GM13977 (cell line): ENCODE measurements around the gene DIO3.

Experiments used
- DNase-seq: peaks from one replicate; pipeline ENCODE4 v3.0.0; 2012; ENCODE audit warnings: low spot score
- in situ Hi-C: fragments of 300-500 bp; cut with MboI; formaldehyde crosslinking; loops from one replicate; pipeline ENCODE4 v1.12.0; 2022; ENCODE audit warnings: low sequenced_read_pairs, low pct_unique_long_range_greater_than_20kb, mixed read lengths, inconsistent platforms; ENCODE audit not compliant: unreplicated experiment
- TF ChIP-seq, protein P1 (sequence below): IDR thresholded peaks from 2 replicates; pipeline ENCODE4 v1.5.1; 2012; ENCODE audit warnings: mild to moderate bottlenecking, control low read depth; ENCODE audit not compliant: insufficient read depth; ENCODE audit errors: extremely low read depth, missing control alignments

DIO3 gene

DNA sequence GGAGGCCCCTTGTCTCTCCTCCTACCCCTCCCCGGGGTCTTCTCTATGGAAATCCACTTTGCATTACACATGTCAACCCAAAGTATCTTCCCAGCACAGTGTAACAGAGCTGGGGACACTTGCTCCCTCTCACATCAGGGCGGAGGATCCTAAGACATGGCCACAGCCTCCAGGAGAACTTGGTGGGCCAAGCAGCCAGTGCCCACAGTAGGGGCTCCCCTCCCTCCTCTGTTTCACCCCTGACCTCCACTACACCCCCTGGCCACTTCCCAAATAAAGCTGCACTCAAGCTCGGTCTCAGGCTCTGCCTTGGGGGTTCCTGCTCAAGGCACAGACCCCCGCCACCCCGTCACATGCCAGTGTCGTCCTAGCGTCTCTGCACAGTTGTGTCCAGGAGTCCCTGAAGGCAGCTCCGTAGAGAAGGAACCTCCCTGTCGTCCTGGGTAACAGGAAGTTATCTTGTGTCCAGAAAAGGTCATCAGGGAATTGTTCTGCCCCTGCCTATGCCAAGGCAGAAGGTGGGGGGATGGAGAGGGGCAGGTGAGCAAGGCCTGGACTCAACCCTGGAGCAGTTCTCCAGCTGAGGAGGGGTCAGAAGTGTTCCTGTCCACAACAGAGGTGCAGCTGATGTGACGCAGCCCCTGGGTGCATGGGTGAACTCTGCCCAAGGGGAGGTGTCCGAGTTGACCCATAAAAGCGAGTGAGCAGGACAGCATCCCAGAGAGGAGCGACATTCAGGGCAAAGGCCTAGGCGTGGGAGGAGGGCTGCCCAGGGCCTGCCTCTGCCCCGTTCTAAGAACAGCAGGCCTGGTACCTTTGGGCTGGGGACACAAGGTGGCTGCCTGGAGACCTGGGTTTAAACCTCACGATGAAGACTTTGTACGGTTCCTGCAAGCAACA is 25.5 kb downstream of the DIO3 start:
- TF ChIP-seq, protein P1, sequence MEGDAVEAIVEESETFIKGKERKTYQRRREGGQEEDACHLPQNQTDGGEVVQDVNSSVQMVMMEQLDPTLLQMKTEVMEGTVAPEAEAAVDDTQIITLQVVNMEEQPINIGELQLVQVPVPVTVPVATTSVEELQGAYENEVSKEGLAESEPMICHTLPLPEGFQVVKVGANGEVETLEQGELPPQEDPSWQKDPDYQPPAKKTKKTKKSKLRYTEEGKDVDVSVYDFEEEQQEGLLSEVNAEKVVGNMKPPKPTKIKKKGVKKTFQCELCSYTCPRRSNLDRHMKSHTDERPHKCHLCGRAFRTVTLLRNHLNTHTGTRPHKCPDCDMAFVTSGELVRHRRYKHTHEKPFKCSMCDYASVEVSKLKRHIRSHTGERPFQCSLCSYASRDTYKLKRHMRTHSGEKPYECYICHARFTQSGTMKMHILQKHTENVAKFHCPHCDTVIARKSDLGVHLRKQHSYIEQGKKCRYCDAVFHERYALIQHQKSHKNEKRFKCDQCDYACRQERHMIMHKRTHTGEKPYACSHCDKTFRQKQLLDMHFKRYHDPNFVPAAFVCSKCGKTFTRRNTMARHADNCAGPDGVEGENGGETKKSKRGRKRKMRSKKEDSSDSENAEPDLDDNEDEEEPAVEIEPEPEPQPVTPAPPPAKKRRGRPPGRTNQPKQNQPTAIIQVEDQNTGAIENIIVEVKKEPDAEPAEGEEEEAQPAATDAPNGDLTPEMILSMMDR, result no peak
- no peak for DNase-seq
- in situ Hi-C loops, result no loop called here

DNA sequence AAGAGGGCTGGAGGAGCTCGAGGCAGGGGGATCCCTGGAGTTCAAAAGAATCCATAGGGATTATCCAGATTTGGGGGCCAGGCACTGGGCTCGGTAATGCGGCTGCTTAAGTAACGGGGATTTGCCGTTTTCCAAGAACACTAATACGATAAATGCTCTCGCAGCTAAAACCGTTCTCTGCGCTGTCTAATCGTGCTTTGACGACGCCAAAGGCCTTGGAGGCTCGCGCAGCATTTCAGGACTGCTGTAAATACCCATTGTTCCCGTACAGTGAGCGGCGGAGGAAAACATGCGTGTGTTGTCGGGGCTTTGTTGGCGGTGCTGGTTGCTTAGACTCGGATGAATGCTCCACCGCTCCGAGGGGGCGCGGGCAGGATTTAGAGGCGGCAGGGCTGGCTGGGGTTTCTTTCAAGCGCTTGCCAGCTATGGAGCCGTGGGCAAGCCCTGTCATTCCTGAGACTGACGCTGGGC is 26.2 kb downstream of the DIO3 start:
- no peak for DNase-seq
- TF ChIP-seq, protein P1, result no peak
- in situ Hi-C loops, result no loop called here

DNA sequence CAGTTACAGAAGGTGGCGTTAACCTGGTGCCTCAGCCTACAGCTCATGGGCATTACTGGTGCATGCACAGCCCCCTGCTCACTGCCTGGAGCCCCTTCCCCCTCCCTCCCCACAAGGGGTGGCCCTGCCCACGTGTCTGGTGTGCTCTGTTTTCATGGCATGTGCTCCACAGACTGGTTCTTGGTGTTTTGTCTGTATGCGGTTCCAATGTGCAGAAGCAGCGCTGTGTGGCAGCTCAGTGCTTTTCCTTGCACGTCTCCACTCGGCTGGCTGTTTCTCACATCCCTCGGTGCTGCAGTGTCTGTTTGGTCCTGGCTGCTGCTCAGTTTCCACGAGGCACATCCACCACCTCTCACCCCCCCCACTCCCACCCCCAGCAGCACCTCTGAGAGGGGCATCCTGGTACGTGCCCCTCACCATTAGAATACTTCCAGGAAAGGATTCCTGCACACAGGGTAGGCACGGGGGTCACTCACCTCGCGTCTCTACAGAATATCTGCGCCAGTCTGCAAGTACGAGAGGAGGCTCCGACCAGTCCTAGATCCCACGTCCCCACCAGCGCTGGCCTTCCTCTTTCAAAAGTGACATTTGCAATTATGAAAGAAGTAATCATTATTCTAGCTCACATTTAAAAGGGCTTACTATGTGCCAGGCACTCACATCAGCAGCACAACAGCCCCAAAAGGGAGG is 27.1 kb downstream of the DIO3 start:
- DNase-seq, result no peak
- in situ Hi-C loops, result no loop called here

DNA sequence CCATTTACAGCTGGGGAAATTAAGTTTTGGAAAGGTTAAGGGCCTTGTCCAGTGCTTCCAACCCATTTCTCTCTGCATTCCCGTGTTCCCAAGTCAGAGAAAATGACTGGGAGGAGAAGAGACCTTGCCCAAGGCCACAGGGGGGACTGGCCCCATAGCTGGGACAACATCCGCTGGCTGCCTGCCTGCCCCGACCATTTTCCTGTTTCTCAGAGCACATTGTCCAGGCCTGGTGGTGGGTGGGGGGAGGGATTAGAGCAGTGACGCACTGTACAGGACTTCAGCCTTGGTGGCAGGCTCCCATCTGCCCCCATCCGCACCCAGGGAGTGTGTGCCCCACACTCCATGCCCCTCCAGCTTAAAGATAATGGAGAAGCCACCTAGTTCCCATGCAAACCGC is 27.7 kb downstream of the DIO3 start:
- no peak for DNase-seq
- TF ChIP-seq, protein P1, result no peak
- in situ Hi-C loops, result no loop called here

More for the DNA sequence above, 27.1 kb downstream of the DIO3 start:
- TF ChIP-seq, protein P1, result no peak

DNA sequence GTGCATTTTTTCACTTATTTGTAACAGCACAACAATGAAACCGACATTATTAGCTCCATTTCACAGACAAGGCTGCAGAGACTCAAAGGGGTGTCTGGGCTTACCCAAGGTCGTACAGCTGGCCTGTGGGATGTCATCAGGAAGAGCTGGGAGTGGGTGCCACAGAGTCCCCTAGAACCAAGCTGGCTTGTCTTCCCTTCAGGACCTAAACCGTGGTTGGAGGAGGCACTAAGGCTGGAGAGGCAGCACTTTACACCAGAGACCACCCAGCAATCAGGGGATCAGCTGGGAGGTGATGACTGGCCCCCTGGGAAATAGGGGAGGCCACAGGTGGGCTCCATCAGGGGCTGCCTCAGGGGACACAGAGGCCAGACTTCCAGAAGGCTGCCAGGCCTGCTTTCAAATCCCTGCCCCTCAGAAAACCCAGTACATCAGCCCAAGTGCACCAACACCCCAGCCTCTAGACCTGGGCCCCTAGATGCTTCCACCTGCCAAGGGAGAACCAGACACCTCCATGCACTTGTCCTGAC is 28.3 kb downstream of the DIO3 start:
- TF ChIP-seq, protein P1, result no peak
- in situ Hi-C loops, result no loop called here
- no peak for DNase-seq

DNA sequence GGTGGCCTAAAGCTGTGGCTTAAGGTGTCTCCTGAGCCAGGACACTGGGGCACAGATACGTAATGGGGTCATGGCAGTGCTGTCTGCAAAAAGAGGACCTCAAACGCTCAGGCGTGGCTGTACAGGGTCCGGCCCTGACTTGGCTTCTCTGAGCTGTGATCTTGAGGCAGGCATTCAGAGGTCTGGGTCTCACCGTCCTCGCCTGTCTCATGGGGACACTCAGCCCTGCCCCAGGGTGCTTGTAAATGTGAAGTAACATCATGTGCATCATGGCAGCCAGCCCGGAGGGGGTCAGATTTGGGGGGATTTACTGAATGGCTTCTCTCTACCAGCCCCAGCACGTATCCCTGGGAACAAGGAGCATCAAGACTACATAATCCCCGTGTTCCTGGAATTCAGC is 28.8 kb downstream of the DIO3 start:
- TF ChIP-seq, protein P1, result no peak
- DNase-seq, result no peak
- in situ Hi-C loops, result no loop called here
